HG03457 (cell line): Measurements from ENCODE around the gene MYH15.

ENCODE experiments used
- ATAC-seq: cut with Tn5 transposase; IDR thresholded peaks from one replicate; pipeline ENCODE4 v1.9.1; 2021; ENCODE audit warnings: moderate number of reproducible peaks; ENCODE audit not compliant: unreplicated experiment

Gene MYH15

DNA sequence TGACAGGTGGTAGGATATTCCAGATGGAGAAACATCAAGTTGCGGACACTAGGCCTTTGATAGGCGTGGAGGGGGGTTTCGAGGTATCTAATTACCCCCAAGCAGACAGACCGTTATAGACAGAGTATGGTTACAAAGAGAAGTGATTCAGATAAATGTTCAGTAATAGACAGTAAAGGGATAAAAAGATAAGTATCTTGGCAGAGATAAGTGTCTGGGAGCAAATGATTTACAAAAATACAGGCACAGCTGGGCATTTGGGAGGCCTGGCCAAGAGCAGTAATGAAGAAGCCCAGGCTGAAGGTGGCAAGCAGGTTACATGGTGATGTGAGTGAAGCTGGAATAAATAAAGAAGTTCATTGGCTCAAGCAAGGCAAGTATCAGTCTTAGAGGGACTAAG, 659 bp upstream of the MYH15 start:
- ATAC-seq, result no peak

DNA sequence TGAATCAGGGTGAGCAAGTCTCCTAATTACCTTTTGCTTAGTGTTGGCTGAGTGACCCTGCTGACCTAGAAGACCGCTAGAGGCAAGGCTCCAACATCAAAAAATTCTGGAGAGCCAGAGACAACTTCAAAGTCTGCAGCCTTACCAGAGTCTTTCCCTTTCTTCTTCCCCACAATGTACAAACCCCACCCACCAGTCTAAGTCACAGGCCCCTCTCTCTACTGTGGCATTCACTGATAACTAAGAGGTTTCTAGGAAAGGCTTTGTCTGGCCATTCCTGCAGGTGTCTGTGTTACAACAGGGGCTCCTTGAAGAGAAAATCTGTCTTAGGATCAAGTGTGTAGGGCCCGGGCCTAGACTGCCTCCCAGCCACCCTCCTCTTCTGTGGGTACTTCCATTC, 525 bp downstream of the MYH15 start:
- no peak for ATAC-seq

DNA sequence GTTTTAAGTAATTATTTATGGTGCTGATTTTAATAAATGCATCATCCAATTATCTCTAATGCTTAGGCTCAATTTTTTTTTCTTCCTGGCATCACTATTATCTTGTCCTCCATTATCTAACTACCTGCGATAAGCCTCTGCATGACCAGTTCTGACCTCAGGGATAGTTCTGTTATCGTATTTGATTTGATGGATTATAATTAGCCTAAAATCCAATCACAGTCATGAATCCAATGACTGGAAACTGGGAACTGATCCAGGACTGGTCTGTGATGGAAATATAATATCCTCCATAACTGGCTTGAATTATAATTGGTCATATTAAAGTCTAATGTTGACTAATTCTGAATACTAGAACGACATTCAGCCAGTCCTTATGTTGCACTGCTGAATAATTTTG, 1.1 kb downstream of the MYH15 start:
- ATAC-seq, result no peak

DNA sequence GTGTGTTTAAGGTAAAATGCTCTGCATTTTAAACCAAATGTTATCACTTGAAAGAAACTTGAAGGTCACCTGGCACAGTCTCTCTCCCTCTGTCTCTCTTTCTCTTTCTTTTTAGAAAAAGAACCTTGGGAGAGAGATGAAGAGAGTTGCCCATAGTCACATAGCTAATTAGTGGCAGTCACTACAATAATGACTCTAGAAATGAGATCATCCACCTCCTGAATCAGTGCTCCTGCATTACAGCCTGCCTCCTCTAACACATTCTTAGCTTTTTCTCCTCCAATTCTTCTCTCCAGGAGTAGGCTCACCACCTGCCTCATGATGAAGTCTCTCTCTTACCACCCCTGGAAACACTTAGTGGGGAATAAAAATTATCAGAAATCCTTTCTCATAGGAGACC, 2.5 kb downstream of the MYH15 start:
- no peak for ATAC-seq

DNA sequence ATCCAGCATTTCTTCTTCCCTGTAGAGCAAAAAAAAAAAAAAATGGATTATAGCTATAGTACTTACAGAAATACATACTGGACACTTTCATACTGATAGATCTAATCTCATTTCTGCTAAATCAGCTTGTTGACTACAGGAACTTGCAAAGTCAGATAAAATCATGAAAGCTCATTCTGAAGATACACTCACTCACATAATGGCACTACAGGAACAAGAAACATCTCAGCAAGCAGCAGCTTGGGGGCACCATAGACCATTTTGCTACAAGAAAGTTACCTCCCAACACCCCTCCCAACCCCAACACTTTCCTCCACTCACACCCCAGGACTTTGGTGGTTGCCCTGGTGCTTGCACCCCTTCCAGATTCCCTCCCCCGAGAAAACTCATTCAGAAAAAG, 4.6 kb downstream of the MYH15 start:
- no peak for ATAC-seq

DNA sequence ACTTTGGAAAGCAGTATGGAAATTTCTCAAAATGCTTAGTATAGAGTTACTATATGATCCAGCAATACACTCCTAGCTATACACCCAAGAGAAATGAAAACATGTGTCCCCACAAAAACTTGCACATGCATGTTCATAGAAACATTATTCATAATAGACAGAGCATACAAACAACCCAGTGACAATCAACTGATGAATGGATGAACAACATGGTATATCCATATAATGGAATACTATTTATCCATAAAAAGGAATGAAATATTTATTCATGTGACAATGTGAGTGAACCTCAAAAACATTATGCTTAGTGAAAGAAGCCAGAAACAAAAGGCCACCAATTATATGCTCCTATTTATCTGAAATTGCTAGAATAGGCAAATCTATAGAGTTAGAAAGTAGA, 6.7 kb downstream of the MYH15 start:
- ATAC-seq, result no peak

DNA sequence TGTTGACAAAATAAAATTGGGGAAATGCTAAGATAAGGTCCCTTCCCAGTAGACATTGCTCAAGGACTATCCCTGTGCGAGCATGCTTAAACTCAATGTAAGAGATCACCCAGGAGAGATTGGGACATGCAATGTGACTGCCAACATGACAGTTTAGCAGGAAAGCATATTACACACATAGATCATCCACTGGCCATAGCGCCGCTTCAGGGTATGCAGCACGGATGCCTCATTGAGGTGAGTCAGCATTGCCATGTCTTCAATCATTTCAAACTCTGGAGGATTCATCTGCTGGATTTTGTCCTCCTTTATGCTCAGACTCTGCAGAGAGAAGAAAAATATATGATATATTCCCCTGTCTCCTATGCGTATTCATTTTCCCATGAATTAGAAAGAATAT, 8.9 kb downstream of the MYH15 start:
- ATAC-seq, result no peak

DNA sequence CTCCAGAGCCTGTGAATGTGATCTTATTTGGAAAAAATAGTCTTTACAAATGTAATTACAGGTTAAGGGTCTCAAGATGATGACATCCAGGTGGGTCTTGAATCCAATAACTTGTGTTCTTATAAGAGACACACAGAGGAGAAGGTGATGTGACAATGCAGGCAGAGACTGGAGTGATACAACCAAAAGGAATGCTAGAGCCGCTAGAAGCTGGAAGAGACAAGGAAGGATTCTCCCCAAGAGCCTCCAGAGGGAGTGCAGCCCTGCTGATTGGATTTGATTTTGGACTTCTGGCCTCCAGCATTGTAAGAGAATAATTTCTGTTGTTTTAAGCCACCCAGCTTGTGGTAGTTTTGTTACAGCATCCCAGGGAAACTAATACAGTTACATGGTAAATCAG, 9.7 kb downstream of the MYH15 start:
- ATAC-seq, result no peak

DNA sequence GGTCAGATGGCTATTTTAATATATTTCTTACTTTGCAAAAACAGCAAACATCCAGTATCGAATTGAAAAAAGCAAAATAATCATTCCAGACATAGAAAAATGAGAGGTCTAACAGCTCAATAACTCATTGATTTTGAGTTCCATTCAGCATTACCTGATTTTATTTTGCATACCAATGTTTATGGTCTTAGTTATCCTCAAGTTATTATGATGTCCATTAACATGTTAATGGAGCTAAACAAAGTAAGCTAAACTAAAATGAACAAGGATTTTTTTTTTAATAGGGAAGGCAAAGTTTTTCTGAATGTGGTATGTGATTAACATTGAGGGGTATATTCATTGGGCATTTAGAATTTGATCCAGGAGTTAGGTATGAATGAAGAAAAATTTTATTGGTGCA, 13.1 kb downstream of the MYH15 start:
- no peak for ATAC-seq

DNA sequence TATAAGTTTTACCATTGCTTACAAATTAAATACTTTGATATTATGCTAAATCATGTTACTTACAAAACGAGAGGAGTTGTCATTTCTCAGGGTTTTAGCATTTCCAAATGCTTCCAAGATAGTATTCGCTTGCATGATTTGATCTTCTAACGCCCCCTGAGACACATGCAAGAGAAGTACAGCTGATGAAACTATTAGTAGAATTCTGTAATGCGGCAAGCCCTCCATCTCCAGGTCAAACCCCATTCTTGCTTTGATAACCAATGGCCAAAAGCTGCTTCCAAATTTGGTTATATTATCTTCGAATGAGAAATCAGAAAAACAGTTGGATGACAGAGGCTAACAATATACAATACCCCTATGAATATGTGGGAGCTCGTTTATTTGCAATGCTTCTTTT, 14.7 kb downstream of the MYH15 start:
- no peak for ATAC-seq

DNA sequence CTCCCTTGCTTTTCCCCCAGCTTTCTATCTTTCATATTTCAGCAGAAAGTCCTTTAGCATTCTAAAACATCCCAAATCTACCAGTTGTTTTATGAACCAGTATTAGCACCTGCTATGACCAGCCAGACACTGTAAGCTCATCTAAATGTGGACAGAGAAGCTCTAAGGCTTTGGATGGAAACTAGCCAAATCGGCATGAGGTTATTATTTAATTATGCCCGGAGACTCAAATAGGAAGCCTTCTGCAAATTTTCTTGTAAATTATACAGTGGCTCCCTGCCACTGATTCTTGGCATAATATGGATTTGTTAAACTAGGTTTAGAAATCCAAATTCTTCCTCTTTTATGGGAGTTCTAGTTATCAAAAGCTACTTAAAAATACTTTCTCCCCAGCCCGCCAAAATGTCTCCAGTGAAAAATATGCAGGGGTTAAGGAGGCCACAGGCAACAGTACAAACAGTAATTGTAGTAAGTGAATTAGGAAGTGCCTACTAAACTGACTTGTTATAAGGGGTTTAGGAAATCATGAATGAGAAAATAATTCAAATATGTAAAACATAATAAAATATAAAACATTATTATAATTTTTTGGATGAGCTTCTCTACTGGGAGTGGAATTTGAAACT, 15.4 kb downstream of the MYH15 start:
- ATAC-seq, result no peak

DNA sequence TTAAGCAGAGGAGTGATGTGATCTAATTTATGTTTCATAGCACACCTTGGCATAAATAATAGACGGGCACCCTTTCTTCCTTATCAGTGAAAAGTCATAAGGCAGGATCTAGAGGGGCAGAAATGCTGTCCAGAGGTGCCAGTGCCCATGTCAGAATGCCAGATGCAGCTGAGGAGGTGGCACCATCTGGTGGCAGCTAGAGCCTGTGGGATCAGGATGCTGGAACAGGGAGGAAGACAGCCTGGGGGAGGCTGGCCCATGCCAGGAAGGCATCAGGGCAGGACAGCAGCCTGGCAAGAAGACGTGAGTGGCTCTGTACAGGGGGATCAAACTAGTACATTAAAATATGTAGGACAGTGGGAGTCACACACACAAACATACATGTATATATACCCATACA, 16.5 kb downstream of the MYH15 start:
- ATAC-seq, result no peak

DNA sequence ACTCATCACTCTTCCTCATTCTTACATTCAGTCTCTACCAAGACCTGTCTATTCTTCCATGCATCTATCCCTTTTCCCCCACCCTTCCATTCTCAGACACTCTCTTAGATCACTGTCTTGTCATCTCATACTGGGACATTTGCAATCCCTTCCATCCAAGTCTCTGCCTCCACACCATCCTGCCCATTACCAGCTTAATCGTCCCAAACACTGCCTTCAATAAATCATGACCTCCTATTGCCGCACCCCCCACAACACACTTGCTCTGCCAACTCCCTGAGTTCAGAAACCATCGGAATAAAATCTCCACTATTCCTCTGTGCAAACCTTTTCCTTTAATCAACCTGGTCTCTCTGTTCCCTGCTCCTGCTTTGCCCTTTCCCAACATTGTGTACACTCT, 18.9 kb downstream of the MYH15 start:
- no peak for ATAC-seq

DNA sequence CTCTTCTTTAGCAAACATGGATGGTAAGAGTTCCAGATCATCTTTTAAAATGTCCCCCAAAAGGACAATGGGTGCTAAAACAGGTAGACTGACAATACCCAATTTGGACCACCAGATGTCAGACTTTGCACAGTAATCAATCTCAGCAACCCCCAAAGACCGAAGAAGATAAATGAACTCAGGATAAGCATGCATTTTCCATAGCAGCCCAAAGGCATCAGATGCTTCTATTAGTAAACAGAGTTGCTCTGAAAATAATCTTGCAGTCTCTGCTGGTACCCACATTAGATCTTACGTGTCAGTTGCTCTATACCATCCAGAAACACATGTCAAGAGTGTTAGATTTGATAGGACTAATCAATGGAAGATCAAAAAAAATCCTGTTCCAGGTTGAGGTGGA, 20.6 kb downstream of the MYH15 start:
- ATAC-seq, result no peak

DNA sequence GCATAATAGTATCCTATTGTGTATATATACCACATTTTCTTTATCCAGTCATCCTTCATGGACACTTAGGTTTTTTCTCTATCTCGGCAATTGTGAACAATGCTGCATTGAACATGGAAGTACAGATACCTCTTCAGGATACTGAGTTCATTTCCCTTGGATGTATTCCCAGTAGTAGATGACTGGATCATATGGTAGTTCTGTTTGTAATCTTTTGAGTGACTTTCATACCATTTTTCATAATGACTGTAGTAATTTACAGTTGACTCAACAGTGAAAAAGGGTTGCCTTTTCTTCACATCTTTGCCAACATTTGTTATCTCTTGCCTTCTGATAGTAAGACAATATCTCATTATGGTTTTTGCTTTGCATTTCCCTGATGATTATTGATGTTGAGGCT, 21.8 kb downstream of the MYH15 start:
- ATAC-seq, result no peak

DNA sequence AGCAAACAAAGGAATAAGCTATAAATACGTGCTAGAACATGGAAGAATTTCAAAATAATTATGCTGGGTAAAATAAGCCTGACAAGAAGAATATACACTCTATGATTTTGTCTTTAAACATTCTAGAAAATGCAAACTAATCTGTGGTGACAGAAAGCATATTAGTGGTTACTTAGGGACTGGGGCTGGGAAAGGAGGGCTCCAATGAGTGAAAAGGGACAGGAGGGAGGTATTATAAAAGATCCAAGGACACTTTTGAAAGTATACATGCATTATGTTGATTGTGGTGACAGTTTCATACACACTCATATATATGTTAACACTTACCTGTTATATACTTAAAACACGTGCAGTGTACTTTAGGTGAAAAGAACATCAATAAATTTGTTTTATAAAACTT, 23.0 kb downstream of the MYH15 start:
- ATAC-seq, result no peak

DNA sequence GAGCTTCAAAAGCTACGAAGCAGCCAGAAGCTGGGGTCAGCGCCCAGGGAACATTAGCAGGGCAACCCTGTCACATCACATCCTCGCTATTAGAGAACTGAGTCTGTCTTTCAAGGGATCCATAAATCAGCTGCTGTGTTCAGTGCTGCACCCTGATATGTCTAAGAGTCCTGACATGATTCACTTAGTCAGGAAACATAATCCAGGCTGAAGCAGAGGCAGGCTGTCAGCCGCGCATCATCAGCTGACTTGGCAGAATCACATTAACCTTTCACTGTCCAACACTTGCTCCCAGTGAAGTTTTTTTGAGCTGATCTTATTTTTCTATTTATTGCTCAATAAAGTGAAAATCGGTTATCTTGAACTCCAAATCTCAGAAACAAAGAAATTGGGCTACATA, 23.5 kb downstream of the MYH15 start:
- no peak for ATAC-seq

DNA sequence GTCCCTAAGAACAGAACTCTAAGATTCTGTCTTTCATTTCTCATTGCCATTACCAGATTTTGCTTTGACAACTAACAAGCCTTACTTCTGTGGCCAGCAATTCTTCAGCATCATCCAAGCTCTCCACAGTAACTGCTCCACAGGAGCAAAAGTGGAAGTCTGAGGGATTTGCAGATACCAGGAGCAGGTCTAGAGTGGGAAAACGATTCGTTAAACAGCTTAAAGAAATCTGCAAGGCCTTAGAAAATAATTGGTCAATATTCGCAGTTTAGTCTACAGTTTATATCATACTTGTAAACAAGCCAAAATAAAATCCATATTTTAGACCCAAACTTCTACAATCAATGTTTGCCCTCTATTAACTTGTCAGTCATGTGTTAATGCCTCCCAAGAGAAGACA, 24.1 kb downstream of the MYH15 start:
- ATAC-seq, result no peak

DNA sequence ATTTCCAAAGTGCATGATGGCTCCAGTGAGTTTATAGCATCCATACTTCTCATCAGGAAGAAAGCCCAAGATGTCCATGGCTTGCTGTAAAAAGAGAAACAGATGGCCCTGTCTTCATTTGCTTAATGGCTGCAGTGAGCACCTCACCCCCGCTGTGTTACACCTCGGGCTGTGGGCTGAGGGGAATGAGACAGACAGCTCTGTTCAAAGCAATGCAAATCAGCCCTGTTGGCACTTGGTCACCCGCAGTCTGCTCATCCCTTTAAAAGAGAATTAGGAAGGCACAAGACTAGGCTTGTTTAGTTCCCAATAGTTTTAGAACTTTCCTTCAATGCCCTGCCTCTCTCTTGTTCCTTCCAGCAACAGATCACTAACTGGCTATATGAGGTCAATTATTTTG, 25.2 kb downstream of the MYH15 start:
- ATAC-seq, result no peak

DNA sequence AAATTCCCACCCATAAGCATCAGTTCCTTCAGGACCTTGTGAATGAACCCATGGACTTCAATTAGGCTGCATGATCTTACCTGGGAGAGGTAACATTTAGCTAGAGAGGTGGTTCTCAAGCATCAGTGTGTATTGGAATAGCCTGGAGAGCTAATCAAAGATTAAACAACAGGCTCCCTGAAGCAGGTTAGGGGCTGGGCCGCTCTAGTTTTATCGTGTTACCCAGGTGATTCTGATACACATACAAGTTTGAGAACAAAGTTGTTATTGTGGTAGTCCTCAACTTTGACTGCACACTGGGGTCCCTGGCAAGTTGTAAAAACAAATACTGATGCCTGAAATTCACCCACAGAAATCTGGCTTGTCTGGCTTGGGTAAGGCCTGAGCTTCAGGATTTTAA, 31.2 kb downstream of the MYH15 start:
- no peak for ATAC-seq

DNA sequence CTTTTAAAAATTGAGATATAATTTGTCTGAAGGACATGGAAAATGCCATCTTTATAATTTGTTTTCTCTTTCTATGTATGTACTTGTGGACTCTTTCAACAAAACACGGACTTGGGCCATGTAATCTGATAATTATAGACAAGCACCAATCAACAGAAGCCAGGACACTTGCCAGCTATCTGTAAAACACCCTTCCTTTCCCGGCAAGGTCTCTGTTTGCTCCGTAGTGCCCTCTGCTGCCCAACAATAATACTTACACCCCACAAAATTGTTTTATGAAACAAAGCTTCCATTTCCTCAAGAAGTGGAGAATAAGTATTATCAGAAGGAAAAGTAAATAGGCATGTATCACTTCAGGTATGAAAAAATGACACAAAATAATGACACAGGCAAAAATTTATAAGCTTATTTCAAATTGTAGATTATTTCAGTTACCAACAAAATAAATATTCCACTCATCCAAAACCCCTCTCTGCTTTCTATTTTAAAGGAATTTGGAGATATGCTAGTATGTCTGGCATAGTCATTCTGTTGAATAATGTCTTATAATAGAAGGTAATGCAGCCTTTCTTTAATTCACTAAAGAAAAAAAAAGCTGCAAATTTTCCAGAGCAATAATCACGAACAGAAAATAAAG, 32.8 kb downstream of the MYH15 start:
- no peak for ATAC-seq

DNA sequence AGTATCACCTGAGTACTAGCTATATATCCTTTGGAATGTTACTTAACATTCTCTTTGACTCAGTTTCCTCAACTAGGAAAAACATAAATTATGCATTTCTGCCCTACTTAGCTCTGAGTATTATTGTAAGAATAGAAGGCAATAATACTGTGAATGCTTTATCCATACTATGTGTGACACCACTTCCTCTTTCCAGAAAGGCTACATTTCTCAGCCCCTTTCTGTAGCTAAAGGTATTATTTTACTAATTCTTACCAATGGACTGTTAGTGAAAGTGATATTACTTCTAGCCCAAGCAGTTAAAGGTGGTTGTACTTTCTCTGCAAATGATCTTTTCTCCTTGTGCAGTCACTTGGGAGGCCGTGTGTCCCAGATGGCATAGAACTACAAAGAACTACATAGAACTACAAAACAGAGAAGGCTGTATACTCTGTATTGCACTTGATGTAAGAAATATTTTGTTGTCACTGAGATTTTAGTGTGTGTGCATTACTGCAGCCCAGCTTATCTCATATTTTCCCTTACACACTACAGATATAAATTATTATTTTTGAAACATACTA, 35.1 kb downstream of the MYH15 start:
- ATAC-seq, result no peak

DNA sequence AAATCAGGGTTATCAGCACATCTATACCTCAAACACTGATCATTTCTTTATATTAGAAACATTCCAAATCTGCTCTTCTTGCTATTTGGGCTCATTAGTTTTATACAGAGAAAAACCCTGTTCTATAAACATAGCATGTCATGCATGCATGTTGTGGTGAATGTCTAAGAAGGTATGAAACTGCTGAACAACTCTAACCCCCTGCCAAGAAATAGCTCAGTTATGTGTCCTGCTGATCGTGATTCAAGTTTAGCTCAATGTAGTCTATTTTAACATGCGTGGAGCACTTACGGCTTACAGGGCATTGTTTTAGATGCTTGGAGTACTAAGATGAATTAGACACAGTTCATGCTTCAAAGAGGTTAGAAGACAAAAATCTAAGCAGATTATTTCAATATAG, 35.8 kb downstream of the MYH15 start:
- ATAC-seq, result no peak
